Activated T-cell treated with anti-CD3 and anti-CD28 coated beads, Interleukin-2, amount 50 U/mL, for 4 hours (primary cell): Measurements from ENCODE around the gene AK2. TPM values are rescaled to one million over a fixed set of nuclear protein-coding genes. Genes with fewer than 3 reads are reported as not detected.

Source experiments
- total RNA-seq, 3 donors: library from RNA; stranded (reverse); gene quantifications; one replicate each; pipeline ENCODE4 v1.2.1, GENCODE V29; 2021

The AK2 gene
- total RNA-seq, 3 donors from 2014 or later, result 320 to 346 (median 334) TPM

Other genes starting within 250 kb of the AK2 start
- 100 to 1,000 TPM; 243 to 304 (median 264) TPM for gene YARS1, start 219.5 kb downstream of the AK2 start, total RNA-seq
- gene S100PBP, start 219.2 kb downstream of the AK2 start, total RNA-seq, result 10 to 100 TPM; 14.9 to 19.6 (median 15.8) TPM
- gene FNDC5, start 166.0 kb downstream of the AK2 start, total RNA-seq, result not detected
- gene HPCA, start 150.4 kb downstream of the AK2 start, total RNA-seq, result not detected
- gene TMEM54, start 135.5 kb downstream of the AK2 start, total RNA-seq, result under 1 TPM; 0.61 to 0.89 (median 0.87) TPM
- 10 to 100 TPM; 21.4 to 32.9 (median 23.9) TPM for gene RNF19B, start 72.1 kb downstream of the AK2 start, total RNA-seq
- 1 to 10 TPM in 2 of 3 donors, under 1 TPM in 1; 0.30 to 2.2 (median 1.4) TPM for gene AZIN2, start 44.3 kb upstream of the AK2 start, total RNA-seq
- 1 to 10 TPM; 3.8 to 5.9 (median 4.5) TPM for gene TRIM62, start 145.2 kb upstream of the AK2 start, total RNA-seq
- 10 to 100 TPM in 2 of 3 donors, 1 to 10 TPM in 1; 8.4 to 11.2 (median 10.3) TPM for gene ZNF362, start 219.6 kb upstream of the AK2 start, total RNA-seq